Hypothalamus (tissue), 51 donors: ENCODE results near the gene DOK5.

Experiments used
- DNase-seq, 51 donors: peaks; one replicate each; lab custom pipeline; 2025; lab: John Stamatoyannopoulos, UW

DOK5 gene

GRCh38 chr20:54606380-54606779, 131.0 kb downstream of the DOK5 start:
- no peak for DNase-seq

DNA sequence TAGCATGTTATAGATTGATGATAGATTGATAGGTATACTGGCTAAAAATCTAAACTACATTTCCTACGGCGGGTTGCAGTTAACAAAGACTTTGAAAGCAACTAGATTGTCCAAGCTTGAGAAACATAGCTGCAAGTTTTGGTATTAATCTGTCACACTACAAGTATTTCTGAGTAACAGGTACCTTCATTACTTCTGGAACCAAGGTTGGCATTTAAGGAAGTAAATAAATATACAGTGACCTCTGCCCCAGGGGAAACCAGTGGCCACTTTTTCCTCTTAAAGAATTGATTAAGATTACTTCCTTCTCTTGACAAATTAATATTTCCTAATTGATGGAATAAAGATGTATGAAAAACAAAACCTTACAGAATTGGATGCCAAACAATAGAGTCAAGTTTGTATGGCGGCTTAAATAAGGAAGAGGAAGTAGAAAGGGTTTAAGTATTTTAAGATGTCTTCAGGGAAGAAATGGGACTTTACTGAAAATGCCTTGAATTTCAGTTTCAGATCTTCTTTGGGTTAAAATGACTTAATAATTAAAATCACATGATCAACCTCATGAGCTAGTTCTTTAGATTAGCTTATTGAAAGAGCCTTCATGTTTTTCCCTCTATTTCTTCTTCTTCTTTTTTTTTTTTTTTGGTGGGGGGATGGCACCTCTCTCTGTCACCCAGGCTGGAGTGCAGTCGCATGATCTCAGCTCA, 132.8 kb downstream of the DOK5 start:
- no peak for DNase-seq

DNA sequence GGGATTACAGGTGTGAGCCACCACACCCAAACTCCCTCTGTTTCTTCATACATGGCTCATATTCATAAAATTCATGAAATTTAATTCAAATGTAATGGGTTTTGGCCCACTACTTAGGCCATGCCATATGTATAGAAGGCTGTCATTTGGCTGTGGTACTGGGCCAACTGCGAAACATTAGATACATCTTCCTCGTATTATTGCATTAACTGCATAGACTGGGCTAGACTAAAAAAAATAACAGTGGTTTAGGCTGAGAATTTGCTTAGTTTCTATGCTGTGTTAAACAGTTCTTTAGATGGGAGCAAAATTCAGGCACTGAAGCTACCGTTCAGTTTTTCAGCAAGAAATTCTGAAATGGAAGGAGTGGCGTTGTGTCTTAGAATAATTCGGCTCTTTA, 133.6 kb downstream of the DOK5 start:
- DNase-seq, result no peak

DNA sequence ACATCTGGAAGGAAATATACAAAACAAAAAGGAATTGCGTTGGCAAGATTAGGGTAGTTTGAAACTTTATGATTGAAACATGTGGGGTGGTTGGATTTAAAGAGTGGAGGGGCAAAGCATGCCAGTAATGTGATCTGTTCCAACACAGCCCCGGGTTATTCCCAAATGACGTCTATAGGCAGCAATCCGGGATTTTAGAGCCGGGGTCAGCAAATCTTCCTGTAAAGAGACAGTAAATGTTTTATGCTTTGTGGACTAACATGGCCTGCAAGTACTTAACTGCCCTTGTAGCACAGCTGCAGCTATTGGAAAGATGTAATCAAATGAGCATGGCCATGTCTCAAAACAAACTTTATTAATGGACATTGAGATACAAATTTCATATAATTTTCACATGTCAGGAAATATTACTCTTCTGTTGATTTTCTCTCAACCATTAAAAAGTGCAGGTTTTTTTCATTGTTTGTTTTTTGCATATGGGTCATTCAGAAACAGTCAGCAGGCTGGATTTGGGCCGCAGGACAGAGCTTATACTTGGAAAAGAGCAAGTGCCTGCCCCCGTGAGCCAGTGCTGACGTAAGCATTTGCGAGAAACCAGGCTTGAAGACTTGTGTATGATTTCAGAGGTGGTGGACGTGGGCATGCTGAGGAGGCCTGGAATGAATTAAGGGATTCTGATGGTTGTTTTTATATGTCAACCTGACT, 136.5 kb downstream of the DOK5 start:
- DNase-seq, result no peak

DNA sequence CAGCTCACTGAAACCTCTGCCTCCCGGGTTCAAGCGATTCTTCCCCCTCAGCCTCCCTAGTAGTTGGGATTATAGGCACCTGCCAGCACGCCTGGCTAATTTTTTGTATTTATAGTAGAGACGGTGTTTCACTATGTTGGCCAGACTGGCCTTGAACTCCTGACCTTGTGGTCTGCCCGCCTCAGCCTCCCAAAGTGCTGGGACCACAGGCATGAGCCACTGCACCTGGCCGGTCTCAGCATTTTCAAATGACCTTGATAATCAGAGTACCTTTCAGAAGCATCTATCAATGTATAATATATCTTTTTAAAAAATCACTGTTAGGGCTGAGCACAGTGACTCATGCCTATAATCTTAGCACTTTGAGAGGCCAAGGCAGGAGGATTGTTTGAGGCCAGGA, 143.0 kb downstream of the DOK5 start:
- DNase-seq, result no peak

- DNase-seq, result peak in 2 of 51 donors; percentile 1 to 37
Observed at GRCh38 chr20:54619181-54619580, 143.8 kb downstream of the DOK5 start.

GRCh38 chr20:54619682-54620081, 144.3 kb downstream of the DOK5 start:
- no peak for DNase-seq

DNA sequence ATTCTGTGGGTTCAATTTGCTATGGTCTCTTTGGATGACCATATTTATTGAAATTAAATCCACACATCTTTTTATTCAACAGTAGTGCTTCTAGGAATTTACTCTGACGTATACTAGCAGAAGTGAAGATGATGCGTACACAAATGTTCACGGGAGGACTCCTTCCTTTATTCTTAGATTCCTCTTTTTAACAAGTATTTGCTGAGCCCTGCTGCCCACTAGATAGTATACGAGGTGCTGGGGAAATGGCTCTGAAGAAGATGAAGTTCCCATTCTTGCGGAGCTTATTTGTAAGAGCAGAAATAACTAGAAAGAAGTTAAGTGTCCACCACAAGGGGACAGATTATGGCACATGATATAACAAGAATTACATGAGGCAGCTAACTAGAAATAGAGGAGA, 145.2 kb downstream of the DOK5 start:
- DNase-seq, result no peak

DNA sequence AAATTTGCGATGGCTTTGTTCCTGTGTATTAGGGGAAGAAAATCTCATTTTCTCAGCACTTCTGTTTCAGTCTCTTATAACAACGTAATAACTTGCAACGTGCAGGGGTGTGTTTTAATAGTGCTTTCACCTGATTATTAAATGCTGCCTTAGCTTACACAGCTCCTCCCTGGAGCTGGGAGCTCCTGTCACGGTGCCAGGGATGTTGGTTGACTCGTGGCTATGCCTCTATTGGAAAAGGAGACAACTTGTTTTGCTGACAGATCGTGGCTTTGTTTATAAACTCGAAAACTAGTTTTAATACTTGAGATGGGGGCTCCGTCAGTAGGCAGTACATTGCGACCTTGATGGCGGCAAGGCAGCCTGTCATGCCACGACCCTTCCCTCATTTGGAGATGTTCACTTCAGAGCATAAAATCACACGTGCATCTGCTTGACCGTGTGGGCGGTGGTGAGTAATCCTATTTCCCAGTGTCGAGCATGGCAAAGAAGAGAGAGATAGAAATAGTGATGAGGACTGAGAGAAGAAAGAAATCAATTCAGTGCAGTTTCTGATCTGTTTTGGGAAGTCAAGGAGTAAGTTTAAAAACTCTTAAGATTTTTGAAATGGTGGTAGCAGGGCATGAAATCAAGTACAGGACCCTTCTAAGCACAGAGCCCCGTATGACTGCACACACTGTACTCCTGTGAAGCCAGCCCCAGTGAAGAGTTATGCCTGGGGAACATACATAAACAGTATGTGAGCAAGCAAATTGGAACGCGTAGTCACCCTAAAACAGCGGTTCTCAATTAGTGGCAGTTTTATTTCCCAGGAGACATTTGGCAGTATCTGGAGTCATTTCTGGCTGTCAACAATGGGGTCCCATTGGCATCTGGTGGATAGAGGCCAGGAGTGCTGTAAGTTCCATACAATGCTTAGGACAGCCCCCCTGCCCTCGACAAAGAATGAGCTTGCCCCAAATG, 147.2 kb downstream of the DOK5 start:
- peak in 6 of 51 donors; percentile 4 to 16 (median 8) for DNase-seq

- peak in 1 of 51 donors; percentile 35 for DNase-seq
Observed at GRCh38 chr20:54623991-54624569, 148.7 kb downstream of the DOK5 start.

GRCh38 chr20:54624706-54625390, 149.5 kb downstream of the DOK5 start:
- peak in 36 of 51 donors; percentile 3 to 82 (median 34) for DNase-seq

DNA sequence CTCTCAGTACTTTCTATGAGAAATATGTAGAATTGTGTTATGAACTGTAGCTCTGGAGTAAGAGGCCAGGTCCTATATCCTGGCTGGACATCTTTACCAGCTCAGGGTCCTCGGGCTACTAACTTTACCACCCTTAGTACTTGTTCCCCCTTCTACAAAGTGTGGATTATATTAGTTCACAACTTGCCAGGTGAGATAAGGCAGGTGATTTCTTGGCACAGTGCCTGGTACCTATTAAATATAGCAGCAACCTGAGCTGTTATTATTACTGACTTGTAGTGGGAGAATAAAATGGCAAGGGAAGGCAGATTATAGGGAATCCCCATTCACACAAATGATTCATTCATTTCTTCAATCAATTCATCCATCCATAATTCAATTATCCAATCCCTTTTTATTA, 150.1 kb downstream of the DOK5 start:
- DNase-seq, result no peak

- no peak for DNase-seq
Observed at GRCh38 chr20:54626126-54626525, 150.7 kb downstream of the DOK5 start.

DNA sequence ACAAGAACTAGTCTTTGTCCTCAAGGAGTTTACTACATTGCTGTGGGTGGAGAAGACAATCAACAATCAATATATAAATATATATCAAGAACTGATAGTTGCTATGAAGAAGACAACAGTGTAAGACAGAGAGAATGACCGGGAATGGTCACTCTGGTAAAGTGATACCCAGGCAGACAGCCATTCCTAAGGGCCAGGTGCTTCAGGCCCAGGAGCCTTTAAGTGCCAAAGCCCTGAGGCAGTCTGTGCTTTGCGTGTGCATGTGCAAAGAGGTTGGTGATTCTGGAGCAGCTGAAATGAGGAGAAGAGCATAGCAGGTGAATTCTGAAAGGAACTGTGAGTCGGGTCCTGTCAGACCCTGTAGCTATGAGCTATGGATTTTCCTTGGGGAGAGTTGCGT, 154.2 kb downstream of the DOK5 start:
- DNase-seq, result no peak

- no peak for DNase-seq
Observed at GRCh38 chr20:54630582-54630981, 155.2 kb downstream of the DOK5 start.

DNA sequence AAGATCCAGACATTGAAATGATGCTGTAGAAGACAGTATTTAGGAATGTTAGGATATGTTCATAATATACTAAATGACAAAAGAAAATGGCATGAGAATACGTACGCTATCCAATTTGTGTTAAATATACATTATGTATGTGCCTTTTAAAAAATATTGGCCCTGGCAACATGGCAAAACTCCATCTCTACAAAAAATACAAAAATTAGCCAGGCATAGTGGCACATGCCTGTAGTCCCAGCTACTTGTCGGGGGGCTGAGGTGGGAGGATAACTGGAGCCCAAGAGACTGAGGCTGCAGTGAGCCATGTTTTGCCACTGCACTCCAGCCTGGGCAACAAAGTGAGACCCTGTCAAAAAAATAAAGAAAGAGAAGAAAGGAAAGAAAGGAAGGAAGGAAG, 155.7 kb downstream of the DOK5 start:
- DNase-seq, result no peak

- no peak for DNase-seq
Observed at GRCh38 chr20:54633374-54634355, 158.3 kb downstream of the DOK5 start.

DNA sequence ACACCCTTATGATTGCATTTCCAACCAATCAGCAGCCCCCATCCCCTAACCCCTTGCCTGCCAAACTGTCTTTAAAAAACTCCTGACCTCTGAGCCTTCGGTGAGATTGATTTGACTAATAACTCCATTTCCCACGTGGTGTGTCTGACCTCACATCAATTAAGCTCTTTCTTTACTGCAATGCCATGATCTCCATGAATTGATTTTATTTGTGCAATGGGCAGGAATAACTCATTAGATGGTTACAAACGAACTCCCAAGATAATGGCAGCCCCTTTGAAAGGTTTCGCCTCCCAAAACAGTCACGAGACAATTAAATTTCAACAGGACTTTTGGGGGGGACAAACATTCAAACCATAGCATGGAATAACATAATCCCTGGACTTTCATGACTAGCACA, 161.2 kb downstream of the DOK5 start:
- DNase-seq, result no peak

DNA sequence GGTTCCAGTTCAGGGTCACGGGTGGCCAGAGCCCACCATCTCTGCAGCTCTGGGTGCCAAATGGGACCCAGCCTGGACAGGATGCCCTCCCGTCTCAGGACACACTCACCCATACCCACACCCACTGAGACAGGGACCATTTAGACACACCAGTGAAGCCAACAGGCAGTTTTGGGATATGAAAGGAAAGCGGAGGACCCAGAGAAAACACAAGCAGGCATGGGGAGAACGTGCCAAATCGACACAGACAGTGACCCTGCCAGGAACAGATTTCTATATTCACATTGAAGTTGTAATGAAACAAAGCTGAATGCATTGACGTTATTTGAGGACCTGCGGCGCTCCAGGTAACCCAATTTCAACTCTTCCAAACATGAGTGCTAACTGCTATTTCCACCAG, 164.5 kb downstream of the DOK5 start:
- no peak for DNase-seq
